GM18519 (cell line): ENCODE measurements around the gene MRM1.

Experiments
- ATAC-seq: cut with Tn5 transposase; IDR thresholded peaks from one replicate; pipeline ENCODE4 v1.9.1; 2021; ENCODE audit warnings: mild to moderate bottlenecking, moderate library complexity; ENCODE audit not compliant: unreplicated experiment, low FRiP score

Gene MRM1, protein sequence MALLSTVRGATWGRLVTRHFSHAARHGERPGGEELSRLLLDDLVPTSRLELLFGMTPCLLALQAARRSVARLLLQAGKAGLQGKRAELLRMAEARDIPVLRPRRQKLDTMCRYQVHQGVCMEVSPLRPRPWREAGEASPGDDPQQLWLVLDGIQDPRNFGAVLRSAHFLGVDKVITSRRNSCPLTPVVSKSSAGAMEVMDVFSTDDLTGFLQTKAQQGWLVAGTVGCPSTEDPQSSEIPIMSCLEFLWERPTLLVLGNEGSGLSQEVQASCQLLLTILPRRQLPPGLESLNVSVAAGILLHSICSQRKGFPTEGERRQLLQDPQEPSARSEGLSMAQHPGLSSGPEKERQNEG

DNA sequence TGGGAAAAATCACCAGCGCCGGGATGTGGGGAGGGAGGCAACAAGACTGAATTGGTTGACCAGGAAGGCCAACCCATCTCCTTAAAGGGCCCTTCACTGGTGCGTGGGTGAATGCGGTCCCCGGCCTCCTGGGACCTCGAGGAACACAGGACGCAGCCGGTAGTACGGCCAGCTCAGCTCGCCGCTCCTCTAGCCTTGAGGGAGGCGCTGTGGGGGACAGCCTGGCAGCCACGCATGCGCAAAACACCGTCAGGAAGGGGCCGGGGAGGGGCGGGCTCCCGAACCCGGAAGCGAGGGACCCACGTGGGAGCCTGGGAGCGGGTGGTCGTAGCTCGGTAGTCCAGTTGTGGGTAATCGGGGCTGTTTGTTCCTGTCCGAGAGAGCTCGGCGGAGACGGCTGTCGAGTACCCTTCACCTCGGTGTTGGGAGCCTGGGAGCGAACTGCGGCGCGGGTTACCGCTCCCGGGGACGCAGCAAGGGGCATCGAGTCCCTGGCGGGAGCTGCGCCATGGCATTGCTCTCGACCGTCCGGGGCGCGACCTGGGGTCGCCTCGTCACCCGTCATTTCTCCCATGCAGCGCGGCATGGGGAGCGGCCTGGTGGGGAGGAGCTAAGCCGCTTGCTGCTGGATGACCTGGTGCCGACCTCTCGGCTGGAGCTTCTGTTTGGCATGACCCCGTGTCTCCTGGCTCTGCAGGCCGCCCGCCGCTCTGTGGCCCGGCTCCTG lies at the start of gene MRM1:
MRM1 (plus strand) TSS at position 281 of the 727 bp plus-strand sequence; CDS start at position 509, 228 bp downstream.
- ATAC-seq, result no peak

DNA sequence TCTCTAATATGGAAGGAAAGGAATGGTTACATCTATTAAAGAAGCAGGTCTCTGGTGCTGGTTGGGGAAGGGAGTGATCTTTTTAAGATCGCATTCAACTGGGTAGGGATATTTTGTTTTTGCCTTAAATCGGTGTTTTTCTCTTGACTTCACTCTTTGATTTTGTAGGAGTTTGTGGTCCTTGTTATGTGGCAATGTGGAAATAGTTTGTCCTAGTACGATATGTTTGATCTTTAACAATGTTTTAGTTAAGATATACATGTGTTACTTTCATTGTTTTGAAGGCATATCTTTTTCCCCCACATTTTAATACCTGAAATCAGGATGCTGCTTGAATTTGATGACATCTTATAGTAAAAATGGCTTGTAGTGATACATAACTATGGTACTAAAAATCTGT lies 47.9 kb upstream of the MRM1 start:
- no peak for ATAC-seq

DNA sequence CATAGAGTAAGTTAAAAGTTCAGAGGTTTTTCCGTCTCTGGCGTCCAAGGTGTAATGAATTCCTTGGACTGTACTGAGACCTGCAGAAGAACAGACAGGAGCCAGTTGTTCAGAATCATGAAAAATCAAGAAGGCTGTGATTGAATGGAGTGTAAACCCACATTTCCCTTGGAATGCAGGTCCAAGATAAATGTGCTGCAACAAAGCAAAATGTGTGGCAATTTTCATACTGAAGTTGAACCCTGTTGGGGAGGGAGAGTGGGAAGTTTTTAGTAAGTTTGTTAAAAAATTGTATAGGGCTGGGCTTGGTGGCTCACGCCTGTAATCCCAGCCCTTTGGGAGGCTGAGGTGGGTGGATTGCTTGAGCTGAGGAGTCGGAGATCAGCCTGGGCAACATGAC lies 35.3 kb upstream of the MRM1 start:
- ATAC-seq, result no peak

DNA sequence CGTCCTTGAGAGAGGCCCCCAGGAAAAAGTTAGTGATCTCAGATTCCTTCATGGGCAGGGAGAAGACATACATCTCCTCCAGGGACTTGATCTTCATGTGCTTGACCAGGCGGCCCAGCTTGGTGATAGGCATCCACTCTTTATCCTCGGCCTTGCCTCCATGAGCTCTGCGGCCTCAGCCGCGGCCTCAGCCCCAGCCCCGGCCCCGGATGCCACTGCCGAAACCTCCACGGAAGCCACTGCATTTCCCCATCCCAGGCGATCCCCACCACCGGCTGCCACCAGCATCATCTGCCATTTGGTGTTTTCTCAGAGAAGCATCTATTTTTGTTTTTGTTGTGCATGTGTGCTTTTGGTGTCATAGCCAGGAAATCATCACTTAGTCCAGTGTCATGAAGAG lies 26.4 kb upstream of the MRM1 start:
- no peak for ATAC-seq

DNA sequence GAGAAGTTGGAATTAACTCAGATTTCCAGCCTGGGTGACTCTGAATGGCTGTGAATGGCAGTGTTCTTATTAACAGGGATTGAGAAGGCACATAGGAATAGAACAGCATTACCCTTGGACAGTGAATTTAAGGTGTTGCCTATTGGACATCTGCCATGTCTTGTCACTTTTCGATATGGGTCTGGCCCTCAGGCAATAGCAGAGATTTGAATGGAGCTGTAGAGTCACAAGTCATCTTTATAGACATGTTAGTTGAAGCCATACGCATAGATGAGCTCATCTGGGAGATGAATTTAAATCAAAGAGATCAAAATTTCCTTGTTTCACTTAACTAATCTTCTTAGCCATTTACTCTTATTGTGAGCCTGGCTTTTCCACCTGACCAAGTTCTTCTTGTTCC lies 24.6 kb upstream of the MRM1 start:
- ATAC-seq, result no peak

DNA sequence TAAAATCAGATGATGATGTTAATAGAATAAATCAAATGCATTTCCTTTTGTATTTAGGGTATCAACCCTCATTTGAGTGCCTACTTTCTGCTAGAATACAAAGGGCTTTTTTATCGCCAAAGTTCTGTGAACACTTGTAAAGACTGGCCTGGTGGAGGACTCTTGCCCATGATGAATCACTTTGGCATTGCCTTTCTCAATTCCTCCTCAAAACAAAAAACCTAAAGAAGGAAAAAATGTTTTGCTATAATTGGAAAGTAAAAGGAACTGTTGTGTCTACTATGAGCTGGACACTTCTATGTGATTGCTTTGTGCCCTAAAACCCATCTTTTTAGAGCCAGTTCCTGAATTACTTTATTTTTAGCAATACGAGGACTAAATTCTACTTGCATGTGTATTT lies 22.7 kb upstream of the MRM1 start:
- no peak for ATAC-seq

DNA sequence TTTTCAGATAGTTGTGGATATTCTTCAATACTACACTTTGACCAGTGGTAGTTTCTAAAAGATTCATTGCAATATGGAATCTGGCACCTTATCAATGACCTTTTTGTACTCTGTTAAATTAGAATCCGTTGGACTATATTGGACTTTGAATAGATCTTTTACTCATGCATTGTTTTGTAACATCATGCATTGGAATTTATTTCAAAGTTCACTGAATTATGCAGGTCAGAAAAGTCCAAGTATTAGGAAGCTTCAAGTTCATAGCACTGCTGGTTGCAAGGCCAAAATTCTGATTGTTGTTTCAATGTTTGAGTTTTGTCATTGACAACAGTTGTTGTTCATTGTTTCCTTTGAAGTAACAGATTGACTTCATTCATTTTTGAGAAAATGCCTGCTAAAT lies 17.6 kb upstream of the MRM1 start:
- no peak for ATAC-seq

DNA sequence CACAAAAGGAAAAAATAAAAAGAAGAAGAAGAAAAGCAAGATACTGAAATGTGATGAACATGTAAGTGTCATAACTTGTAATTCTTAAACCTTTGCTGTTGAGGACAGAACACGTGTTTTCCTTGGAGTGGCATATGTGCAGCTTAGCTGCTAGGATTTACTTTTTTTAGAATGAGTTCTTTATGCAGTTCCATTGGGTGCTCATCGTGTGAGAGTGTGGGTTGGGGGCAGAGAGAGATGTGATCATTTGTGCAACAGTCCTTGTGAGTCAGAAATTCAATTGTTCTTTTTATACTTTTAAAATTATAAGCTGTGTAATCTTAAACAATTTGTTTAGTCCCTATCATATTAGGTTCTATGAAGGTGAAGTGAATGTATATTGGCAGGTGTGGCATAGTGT lies 15.2 kb upstream of the MRM1 start:
- ATAC-seq, result no peak

DNA sequence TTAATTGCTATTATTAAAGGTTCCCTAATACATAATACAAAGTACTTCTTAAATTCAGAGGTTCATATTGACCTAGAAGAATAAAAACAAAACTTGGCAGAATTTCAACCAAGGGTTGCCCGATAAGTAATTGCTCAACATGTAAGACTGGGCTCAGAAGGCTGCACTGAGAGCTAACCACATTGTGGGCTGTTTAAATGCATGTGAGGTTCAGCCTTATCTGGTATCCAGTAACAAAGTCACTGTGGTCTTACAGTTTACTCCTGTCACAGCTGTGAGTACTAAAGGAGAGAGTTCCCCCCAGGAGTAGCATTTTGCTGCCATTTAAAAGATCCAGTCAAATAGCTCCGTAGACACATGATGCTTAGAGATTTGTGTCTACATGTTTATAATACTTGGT lies 11.3 kb upstream of the MRM1 start:
- no peak for ATAC-seq

DNA sequence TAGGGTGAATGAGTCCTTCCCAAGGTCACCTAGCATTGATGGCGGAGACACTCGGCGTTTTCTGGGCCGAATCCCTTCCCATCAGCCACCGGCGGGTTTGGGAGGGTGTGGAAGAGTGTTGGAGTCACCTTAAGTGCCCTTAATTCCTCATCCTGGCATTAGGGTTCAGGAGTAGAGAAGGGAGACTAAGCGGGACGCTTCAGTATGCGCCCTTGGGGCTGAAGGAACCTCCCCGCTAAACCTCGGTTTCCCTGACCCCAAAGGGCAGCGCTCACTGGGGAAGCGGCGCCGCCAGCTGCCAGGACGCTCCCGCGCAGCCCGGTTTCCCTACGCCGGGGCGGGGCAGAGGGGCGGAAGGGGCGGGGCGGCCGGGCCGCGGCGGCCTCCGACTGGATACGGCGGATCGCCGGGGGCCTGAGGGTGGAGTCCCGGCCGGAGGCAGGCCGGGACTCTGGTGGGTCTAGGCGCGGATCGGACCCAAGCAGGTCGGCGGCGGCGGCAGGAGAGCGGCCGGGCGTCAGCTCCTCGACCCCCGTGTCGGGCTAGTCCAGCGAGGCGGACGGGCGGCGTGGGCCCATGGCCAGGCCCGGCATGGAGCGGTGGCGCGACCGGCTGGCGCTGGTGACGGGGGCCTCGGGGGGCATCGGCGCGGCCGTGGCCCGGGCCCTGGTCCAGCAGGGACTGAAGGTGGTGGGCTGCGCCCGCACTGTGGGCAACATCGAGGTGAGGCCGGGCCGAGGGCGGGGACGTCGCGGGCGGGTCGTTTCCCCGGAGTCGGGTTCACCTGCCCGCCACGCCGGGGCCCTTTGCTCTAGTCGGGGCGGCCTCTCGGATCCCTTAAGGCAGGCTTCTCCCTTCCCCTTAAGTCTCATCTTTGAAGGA lies 9.7 kb upstream of the MRM1 start, which contains the start of gene DHRS11:
DHRS11 (plus strand) TSS at position 446 of the 882 bp plus-strand sequence; CDS start at position 577, 131 bp downstream.
- ATAC-seq, result peak; percentile 42

DNA sequence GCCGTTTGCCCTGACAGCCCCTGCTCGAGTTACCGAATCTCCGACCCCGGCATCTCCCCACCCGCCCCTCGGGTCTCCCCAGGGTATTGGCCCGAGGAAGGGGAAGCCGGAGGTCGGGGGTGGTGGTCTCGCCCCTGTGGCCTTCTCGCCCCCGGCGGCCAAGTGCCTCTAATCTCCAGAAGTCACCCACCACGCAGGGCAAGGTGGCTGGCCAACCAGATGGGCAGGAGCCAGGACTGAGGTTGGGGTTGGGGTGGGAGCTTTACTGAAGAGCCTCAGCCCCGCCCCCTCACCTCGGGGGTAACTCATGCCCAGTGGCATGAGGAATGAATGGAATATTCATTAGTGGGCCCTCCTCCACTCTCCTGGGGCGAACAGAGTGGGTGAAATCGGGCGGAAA lies 9.1 kb upstream of the MRM1 start:
- no peak for ATAC-seq

DNA sequence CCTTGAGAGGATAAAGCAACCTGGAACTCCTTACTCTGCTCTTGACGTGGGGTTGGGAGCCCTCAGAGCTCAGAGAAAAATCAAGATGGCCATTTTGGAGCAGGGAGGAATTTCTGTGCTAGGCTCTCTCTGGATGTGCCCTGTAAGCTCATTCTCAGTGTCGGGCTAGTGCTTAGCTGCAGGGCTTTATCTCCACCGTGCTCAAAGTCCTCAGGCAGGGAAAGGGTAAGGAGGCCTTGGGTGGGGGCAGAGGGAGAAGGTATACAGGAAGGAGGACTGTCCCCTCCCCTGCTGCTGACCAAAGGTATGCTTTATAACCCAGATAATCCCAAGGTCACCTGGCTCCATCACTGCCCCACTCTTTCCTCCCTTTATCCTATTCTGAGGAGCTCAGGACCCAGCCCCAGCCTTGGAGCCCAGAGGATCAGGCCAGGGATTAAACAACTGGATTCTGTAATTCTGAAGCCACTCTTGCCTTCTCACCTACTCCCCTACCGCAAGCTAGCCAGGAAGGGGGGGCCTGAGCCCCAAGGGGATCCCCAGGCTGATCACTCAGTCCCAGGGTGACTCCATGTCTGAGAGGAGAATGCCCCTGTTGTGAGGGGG lies 8.6 kb upstream of the MRM1 start:
- no peak for ATAC-seq

DNA sequence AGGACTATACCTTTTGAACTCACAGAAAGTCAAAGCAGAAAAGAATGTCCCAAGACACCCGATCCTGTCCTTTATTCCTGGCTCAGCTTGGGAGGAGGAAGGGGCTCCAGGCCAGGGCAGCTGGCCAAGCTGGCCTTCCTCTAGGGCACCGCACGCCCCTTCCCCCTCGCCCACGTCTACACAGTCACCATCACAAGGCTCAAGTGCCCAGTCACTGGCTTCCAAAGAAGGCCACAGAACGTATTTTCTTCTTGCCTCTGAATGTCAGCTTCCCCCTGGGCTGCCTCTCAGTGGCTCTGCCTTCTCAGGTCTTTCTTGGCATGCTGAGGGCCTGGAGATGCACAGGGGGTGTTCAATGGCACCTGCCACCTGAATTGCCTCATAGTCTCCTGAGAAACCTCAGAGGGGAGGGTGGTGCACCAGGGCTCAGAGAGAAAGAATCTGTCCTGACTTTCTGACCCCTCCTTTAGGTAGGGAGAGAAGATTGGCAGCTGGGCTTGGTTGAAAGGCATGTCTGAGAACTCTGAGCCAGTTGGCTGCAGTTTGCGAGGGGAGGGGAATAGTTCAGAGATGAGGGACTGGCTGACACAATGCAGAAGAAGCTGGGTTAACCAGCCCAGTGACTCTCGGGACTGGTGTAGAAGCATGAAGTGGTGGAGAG lies 7.6 kb upstream of the MRM1 start:
- ATAC-seq, result no peak

DNA sequence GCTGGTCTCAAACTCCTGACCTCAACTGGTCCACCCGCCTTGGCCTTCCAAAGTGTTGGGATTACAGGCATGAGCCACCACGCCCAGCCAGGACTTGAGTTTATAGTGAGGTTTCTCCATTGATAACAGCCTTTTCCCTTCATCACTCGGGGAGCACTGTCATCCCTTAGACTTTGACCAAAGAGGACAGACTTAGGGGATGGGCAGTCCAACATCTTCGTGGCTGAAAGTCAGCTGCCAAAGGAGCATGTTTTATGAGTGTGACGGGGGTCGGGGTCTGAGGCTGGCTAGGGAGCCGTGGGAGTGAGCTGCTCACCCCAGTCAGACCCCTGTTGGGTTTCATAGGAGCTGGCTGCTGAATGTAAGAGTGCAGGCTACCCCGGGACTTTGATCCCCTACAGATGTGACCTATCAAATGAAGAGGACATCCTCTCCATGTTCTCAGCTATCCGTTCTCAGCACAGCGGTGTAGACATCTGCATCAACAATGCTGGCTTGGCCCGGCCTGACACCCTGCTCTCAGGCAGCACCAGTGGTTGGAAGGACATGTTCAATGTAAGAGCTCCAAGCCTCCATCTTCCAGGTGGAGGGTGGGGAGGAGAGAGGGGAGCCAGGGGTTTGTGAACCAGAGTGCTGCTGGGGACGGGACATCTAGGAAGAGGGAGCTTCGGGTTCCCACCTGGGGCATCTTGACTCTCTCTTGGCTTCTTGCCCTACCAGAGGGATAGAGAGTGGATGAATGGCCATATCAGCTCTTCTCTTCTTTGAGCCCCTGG lies 6.6 kb upstream of the MRM1 start:
- no peak for ATAC-seq

DNA sequence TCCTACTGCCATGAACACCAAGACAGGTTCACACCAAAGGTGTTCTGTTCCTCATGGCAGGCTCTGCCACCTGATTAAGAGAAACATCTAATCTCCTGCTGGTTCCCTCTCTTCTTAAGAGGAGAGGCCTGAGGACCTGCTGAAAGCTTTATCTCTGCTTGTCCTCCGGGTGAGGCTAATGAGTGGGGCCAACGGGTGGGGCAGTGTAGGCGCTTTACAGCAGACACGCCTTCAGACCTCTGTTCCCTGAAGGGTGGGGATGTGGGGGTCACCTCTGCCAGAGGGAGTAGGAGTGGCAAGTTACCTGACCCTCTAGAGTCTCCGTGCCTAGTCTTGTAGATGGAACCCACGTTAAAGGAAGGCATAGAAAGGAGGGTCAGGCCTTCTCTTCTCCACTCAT lies 4.2 kb upstream of the MRM1 start:
- ATAC-seq, result no peak

DNA sequence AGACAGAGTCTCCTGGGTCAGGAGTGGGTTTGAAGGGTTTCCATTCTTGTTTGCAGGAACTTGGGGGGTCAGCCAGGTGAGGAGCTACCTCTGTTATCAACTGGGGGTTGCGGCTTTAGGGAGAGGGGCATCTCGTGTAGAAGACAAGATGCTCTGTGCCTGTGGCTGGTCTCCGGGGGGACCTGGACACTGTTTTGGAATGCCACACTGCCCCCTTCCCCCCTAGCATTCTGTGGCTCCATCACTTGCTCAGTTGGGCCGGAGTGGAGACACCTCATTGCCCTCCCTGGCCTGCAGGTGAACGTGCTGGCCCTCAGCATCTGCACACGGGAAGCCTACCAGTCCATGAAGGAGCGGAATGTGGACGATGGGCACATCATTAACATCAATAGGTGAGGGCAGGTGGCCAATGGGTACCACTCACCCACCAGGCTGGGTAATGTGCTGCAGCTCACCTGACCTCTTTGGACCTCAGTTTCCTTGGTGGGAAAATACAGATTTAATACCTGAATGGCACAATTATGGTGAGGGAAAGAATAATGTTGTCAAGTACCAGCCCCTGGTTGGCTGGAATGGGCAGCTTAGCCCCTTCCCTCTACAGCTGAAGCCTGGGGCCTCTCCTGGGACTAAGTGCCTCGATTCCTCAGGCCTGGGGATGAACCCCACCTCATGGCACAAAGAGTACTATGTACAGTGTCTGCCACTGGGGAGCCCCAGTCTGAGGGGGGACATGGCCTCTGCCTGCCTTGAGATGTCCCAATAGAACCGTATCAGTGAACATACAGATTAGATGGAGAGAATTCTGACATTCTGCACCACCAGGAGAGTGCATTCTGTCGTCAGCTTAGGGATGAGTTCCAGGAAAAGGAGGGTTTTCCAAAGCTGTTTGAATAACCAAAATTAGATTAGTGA lies 3.3 kb upstream of the MRM1 start:
- ATAC-seq, result no peak

DNA sequence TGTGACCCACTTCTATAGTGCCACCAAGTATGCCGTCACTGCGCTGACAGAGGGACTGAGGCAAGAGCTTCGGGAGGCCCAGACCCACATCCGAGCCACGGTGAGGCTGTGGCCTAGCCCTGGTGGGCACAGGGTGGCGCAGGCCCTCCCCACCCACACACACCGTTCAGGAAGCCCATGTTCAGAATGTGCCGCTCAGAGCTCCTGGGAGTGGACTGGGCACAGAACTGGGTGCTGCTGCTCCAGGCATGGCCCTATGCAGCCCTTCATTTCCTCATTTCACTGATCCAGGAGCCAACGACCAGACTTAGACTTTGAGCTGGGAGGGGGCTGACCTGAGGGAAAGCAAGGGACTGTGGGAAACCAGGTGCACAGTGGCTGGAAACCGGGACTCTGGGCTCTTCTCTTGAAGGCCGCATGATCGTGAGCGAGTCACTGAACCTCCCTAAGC lies 2.4 kb upstream of the MRM1 start:
- no peak for ATAC-seq

DNA sequence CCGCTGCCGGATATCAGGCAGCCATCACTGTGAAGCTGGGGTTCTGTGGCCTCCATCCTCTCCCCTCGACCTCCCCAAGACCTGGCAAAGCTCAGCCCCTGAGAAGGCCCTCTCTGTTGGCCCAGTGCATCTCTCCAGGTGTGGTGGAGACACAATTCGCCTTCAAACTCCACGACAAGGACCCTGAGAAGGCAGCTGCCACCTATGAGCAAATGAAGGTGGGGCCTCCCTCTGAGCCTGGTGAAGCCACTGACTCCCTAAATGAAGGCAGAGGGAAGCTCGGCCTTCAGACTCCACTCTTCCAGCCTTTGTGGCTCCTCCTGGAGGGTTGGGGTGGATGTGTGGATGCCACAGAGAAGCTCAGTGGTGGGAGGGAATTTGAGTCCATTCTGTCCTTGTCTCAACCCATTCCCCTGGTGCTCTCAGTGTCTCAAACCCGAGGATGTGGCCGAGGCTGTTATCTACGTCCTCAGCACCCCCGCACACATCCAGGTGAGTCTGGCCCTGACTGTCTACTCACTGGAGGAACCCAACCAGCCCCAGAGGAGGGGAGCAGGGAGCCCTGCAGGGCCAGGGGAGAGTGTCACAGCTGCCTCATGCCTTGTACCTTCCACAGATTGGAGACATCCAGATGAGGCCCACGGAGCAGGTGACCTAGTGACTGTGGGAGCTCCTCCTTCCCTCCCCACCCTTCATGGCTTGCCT lies 1.7 kb upstream of the MRM1 start:
- no peak for ATAC-seq
